Amniotic stem cell (primary cell): ENCODE data around the gene GAB3.
"Not testable (repeated sequence)": the region's sequence is repeated elsewhere in the genome, so short reads cannot be mapped to it uniquely, and the experiment has no call there.

Experiments
- DNase-seq: peaks from one replicate; lab custom pipeline; 2025; lab: John Stamatoyannopoulos, UW

Gene GAB3

DNA sequence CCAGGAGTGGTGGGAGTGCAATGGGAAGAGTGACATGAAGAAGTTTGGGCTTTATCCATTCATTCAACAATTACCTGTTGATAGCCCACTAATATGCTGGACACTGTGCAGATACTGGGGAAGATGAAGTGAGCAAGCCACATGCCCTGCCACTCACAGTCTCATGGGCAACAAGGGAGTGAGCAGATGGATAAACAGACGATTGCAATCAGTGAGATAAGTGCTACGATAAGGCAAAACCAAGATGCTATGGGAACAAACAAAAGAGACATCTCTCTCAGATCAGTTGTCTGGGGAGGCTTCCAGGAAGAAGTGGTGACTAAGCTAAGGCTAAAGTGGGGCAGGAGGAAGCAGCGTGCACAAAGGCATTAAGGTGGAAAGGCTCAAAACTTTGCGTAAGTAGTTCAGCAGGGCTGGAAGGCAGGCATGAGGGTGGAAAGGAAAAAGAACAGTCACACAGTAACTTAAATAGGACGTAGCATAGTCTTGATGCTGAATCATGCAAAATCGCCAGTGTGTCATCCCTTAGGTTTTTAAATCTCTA lies 31.7 kb downstream of the GAB3 start:
- no peak for DNase-seq

DNA sequence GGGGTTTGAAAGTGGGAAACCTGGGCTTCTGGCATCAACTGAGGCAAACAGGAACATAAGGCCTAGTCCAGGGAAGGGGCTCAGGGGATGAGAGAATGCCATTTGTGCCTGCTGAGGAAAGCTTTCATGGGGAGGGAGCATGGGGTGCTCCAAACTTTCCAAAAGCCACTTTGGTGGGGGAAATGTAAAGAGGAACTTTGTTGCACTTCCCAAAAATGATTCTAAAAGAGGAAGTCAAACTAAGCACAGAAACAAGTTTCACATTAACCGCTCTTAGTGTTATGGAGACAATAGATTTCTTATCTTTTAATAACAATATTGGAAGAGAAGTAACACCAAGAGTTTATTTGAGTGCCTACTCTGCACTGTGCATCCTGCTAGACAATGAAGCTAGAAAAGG lies 32.3 kb downstream of the GAB3 start:
- DNase-seq = no peak

GRCh38 chrX:154717824-154718223 lies 33.1 kb downstream of the GAB3 start:
- DNase-seq = no peak

- no peak for DNase-seq
Observed at GRCh38 chrX:154715825-154716224, 35.1 kb downstream of the GAB3 start.

DNA sequence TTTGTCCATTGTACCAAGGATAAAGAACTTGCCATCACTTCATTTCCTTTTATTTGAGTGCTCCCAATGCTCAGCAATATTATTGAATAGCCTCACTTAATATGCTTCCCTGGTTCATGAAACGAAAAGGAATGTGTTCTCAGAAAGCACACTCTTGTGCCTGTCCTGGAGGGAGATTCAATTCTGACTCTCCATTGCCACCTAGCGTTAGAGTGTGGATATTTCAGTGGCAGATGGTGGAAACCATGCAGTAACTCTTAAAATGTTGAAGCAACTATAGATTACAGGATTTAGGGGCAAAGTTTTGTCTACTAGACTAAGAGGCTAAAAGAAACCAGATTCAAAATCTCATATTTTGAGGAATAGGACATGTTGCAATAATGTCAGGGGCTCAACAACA lies 36.0 kb downstream of the GAB3 start:
- peak; percentile 0 for DNase-seq

- DNase-seq = no peak
Observed at GRCh38 chrX:154712781-154713740, 37.8 kb downstream of the GAB3 start.

DNA sequence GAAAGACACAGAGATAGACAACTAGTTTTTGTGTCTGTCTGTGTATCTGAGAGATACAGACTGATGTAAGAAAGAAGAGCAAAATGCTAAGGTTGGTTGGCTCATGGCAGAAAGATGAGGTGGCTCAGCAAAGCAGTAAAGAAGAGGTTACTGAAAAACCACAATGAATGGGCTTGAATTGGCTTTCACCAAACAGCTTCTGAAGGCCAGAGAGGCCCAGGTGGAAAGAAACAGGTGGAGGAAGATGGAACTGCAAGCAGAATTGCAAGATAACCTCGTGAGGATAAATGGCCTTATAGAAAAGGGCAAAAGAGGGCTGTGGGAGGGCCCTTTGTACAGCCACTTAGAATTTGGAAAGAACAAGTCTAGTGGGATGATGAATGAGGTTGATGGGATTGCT lies 39.6 kb downstream of the GAB3 start:
- DNase-seq = no peak

DNA sequence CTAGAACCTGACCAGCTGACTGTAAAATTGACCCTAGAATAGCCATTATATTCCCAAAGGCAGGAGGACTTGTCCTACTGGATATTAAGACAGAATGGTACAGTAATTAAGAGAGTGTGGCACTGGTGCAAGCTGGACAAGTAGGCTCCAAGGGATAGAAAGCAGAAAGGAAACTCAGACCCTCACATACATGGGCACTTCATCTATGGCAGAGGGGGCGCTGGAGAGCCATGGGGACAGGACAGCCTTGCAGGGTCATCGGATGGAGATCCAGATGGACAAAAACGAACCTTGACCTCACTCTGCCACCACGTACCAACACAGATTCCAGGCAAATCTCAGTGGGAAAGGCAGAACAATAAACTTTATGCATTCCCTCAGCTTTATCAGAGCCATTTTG lies 40.6 kb downstream of the GAB3 start:
- no peak for DNase-seq

GRCh38 chrX:154698630-154699248 lies 52.1 kb downstream of the GAB3 start:
- no peak for DNase-seq

GRCh38 chrX:154696676-154697045 lies 54.2 kb downstream of the GAB3 start:
- no peak for DNase-seq

DNA sequence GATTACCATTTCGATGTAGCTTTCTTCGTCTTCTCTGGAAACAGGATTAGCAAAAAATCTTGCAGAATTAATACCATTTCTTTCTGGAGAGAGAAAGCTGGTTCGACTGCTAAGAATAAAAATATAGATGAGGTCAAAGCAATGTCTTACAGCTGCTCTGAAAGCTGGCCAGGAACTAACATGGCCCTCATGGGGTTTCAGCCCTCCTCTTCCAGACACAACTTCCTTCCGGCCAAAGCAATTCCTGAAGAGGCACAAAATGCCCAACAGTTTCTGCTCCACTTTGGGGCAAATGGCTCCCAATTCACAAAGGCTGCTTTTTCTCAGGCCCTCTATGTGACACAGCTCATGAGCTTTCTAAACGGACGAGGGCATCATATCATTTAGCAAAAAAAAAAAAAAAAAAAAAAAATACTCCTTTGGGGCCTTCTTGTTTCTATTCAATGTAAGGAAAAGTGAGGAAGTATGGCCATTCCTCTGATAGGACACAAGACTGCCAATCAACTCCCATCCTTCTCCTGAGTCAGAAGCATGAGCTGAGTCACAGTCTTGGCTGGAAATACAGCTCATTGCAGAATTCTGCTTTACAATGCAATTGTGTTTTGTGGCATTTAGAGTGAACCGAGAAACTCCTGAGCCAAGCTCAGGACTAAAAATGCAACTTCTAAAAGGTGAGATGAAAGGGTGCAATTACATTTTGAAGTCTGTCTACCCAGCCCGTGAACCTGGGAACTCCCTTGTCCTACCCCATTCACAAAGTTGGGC lies 54.8 kb downstream of the GAB3 start:
- DNase-seq = peak; percentile 13

GRCh38 chrX:154693394-154693793 lies 57.5 kb downstream of the GAB3 start:
- no peak for DNase-seq

DNA sequence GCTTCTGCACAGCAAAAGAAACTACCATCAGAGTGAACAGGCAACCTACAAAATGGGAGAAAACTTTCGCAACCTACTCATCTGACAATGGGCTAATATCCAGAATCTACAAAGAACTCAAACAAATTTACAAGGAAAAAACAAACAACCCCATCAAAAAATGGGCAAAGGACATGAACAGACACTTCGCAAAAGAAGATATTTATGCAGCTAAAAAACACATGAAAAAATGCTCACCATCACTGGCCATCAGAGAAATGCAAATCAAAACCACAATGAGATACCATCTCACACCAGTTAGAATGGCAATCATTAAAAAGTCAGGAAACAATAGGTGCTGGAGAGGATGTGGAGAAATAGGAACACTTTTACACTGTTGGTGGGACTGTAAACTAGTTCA lies 60.4 kb downstream of the GAB3 start:
- DNase-seq = not testable (repeated sequence)

DNA sequence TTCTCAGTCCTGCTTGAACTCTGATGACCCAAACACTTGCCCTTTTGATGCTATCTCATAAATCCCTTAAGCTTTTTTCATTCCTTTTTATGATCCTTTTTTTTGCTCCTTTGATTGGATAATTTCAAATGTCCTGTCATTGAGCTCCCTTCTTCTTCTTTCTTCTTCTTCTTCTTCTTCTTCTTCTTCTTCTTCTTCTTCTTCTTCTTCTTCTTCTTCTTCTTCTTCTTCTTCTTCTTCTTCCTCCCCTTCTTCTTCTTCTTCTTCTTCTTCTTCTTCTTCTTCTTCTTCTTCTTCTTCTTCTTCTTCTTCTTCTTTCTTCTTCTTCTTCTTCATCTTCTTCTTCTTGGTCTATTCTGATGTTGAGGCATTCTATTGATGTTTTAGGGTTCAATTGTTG lies 78.8 kb downstream of the GAB3 start:
- DNase-seq = not testable (repeated sequence)

- not testable (repeated sequence) for DNase-seq
Observed at GRCh38 chrX:154670848-154671247, 80.0 kb downstream of the GAB3 start.

DNA sequence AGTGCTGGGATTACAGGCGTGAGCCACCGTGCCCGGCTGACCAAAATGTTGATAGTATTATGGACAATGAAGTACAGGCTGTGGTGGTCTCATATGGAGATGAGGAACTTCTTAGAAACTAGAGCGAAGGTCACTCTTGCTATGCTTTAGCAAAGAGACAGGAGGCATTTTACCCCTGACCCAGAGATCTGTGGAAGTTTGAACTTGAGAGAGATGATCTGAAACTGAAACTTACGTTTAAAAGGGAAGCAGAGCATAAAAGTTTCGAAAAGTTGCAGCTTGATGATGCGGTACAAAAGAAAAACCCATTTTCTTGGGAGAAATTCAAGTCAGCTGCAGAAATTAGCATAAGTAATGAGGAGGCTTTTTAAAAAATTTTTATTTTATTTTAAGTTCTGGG lies 89.0 kb downstream of the GAB3 start:
- DNase-seq = no peak

- DNase-seq = no peak
Observed at GRCh38 chrX:154661170-154661569, 89.7 kb downstream of the GAB3 start.

- DNase-seq = no peak
Observed at GRCh38 chrX:154660541-154660940, 90.3 kb downstream of the GAB3 start.

- no peak for DNase-seq
Observed at GRCh38 chrX:154658957-154659356, 91.9 kb downstream of the GAB3 start.

- DNase-seq = no peak
Observed at GRCh38 chrX:154658187-154658586, 92.7 kb downstream of the GAB3 start.

GRCh38 chrX:154657226-154657805 lies 93.6 kb downstream of the GAB3 start:
- DNase-seq = no peak

- DNase-seq = no peak
Observed at GRCh38 chrX:154655786-154656185, 95.1 kb downstream of the GAB3 start.
